ENCODE results near the gene P2RX7. TPM values are rescaled to one million over a fixed set of nuclear protein-coding genes. Genes with fewer than 3 reads are reported as not detected.

The P2RX7 gene
- total RNA-seq, 5 donors from 2014 or later (not counting 1 experiment from before 2014, with no cell fraction given), result 4.6 to 11.0 (median 6.9) TPM

DNA sequence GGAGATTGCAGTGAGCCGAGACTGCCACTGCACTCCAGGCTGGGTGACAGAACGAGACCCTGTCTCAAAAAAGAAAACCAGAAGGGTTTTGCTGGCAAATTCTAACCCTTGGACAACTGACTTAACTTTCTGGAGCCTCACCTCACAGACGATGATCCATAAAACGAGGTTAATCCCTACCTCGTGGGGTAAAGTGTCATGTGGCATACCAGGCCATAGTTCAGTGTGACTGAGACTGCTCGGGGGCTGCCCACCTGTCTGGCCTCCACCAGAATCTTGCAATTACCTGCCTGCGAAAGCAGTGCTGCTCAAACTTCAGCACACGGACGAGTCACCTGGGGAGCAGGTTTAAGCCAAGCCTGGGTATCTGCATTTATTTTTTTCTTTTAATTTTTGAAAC lies 104.1 kb downstream of the P2RX7 start:
- no peaks in the 10 kb centered on the region for H3K9me3 Mint-ChIP-seq
- peaks cover 24% of the 10 kb centered on the region for H3K36me3 Mint-ChIP-seq
- H3K4me3 Mint-ChIP-seq, result no peak overlapping the region
- peak overlapping the region in 1 of 2 donors; percentile 48 for H3K27ac Mint-ChIP-seq
- DNase-seq, result no peak
- no peak for ATAC-seq (replicated peaks in 1 of 4)
- H3K27me3 Mint-ChIP-seq, result no peaks in the 10 kb centered on the region
- 94% methylated on average over 8 of the region's 9 CpGs for WGBS (ENCODE audit: insufficient coverage)
- ChIA-PET CTCF (interaction anchor here in 1 of 2 donors (0.6 to 1.1 kb wide), 2 partner anchors 29 to 116 kb away, joined by 3 read pairs; no protein-coding TSS in a partner anchor), POLR2A (no interaction called here)
- peaks cover 26 to 37% of the 10 kb centered on the region in 2 experiments for H3K4me1 ChIP-seq (ENCODE audit: control insufficient read depth in 1 of 2, extremely low read depth in 1 of 2, insufficient read depth in 2 of 2, low read length in 2 of 2)
- H3K4me3 ChIP-seq (ENCODE audit: control insufficient read depth in 1 of 2, extremely low read depth in 1 of 2, low read length in 1 of 2), result no peak overlapping the region
- H3K4me1 Mint-ChIP-seq, result peaks cover 33 to 37% (median 35%) of the 10 kb centered on the region in 3 donors
- no peaks in the 10 kb centered on the region for H3K27me3 ChIP-seq (replicated peaks in 1 of 2; ENCODE audit: control insufficient read depth in 2 of 2, extremely low read depth in 1 of 2, insufficient read depth in 2 of 2, low read length in 1 of 2)
- H3K36me3 ChIP-seq (ENCODE audit: control insufficient read depth in 2 of 2, extremely low read depth in 1 of 2, insufficient read depth in 1 of 2, low read length in 1 of 2), result peaks cover 4 to 31% of the 10 kb centered on the region in 2 donors
- no peak overlapping the region for H3K27ac ChIP-seq (ENCODE audit: low read length)
- H3K9me3 ChIP-seq, result no peaks in the 10 kb centered on the region

DNA sequence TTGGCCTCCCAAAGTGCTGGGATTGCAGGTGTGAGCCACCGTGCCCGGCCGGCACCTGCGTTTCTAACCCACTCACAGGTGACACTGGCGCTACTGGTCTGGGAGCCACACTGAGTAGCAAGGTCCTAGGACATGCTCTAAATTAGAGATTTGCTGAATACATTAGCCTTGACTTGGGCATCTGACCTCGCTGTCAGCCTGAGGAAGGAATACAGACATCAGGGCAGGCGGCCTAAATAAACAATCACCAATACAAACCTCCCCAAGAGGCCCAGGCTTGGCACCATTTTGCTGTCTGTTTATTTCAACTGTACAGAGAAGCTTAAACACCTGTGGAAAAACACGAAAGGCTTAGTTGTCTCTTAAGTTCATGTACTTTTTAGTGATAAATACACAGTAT lies 104.7 kb downstream of the P2RX7 start:
- H3K4me1 Mint-ChIP-seq, result peaks cover 37 to 41% (median 37%) of the 10 kb centered on the region in 3 donors
- H3K27ac Mint-ChIP-seq, result peak overlapping the region; percentile 97 to 100
- Histone ChIP-seq H3K9me3 (no peaks in the 10 kb centered on the region), H3K4me3 (ENCODE audit: control insufficient read depth in 1 of 2, extremely low read depth in 1 of 2, low read length in 1 of 2) (no peak overlapping the region), H3K36me3 (ENCODE audit: control insufficient read depth in 2 of 2, extremely low read depth in 1 of 2, insufficient read depth in 1 of 2, low read length in 1 of 2) (peaks cover 3 to 26% of the 10 kb centered on the region in 2 donors), H3K4me1 (ENCODE audit: control insufficient read depth in 1 of 2, extremely low read depth in 1 of 2, insufficient read depth in 2 of 2, low read length in 2 of 2) (peaks cover 26 to 43% of the 10 kb centered on the region in 2 experiments), H3K27me3 (replicated peaks in 1 of 2; ENCODE audit: control insufficient read depth in 2 of 2, extremely low read depth in 1 of 2, insufficient read depth in 2 of 2, low read length in 1 of 2) (no peaks in the 10 kb centered on the region), H3K27ac (ENCODE audit: low read length) (no peak overlapping the region)
- H3K9me3 Mint-ChIP-seq, result no peaks in the 10 kb centered on the region
- POLR2A ChIA-PET, result no interaction called here
- H3K4me3 Mint-ChIP-seq, result peak overlapping the region in 1 of 3 donors; percentile 0
- no peaks in the 10 kb centered on the region for H3K27me3 Mint-ChIP-seq
- 80% methylated on average over 5 of the region's 8 CpGs for WGBS (ENCODE audit: insufficient coverage)
- CTCF ChIA-PET, result interaction anchor here in 1 of 2 donors (1.1 kb wide), 1 partner anchor 29 kb away, joined by 3 read pairs; no protein-coding TSS in a partner anchor
- ATAC-seq (replicated peaks in 1 of 4) (no peak), DNase-seq (no peak)
- peaks cover 20% of the 10 kb centered on the region for H3K36me3 Mint-ChIP-seq

Other genes starting within 250 kb of the P2RX7 start
- 10 to 100 TPM; 36.5 to 46.6 (median 41.8) TPM for gene SPPL3, start 228.5 kb upstream of the P2RX7 start, total RNA-seq
- gene HNF1A, start 154.3 kb upstream of the P2RX7 start, total RNA-seq, result not detected
- gene C12orf43, start 116.4 kb upstream of the P2RX7 start, total RNA-seq, result 10 to 100 TPM; 15.5 to 19.4 (median 18.2) TPM
- 10 to 100 TPM in 2 of 5 donors, 1 to 10 TPM in 3; 6.0 to 17.6 (median 8.9) TPM for gene OASL, start 93.6 kb upstream of the P2RX7 start, total RNA-seq
- gene P2RX4, start 77.3 kb downstream of the P2RX7 start, total RNA-seq, result 10 to 100 TPM; 36.2 to 62.3 (median 36.9) TPM
- 10 to 100 TPM; 13.6 to 25.5 (median 19.8) TPM for gene CAMKK2, start 163.8 kb downstream of the P2RX7 start, total RNA-seq
- gene ANAPC5, start 219.5 kb downstream of the P2RX7 start, total RNA-seq, result 100 to 1,000 TPM; 121 to 134 (median 126) TPM